LNCaP clone FGC (cell line): ENCODE data around the gene TIMM13.
"Not testable (repeated sequence)": the region's sequence is repeated elsewhere in the genome, so short reads cannot be mapped to it uniquely, and the experiment has no call there.

ENCODE experiments used
- DNase-seq: peaks from one replicate; pipeline ENCODE4 v3.0.0-alpha.2; 2011; ENCODE audit warnings: low read depth
- H3K4me3 ChIP-seq: 2 replicates; pipeline ENCODE4 v1.5.1; 2011; ENCODE audit warnings: mild to moderate bottlenecking, low read depth, low read length, control low read depth
- TF ChIP-seq, protein P1 (sequence below): IDR thresholded peaks from 2 replicates; pipeline ENCODE4 v1.5.1; 2012; ENCODE audit warnings: mild to moderate bottlenecking; ENCODE audit not compliant: control insufficient read depth, insufficient read depth; ENCODE audit errors: extremely low read depth

Gene TIMM13

DNA sequence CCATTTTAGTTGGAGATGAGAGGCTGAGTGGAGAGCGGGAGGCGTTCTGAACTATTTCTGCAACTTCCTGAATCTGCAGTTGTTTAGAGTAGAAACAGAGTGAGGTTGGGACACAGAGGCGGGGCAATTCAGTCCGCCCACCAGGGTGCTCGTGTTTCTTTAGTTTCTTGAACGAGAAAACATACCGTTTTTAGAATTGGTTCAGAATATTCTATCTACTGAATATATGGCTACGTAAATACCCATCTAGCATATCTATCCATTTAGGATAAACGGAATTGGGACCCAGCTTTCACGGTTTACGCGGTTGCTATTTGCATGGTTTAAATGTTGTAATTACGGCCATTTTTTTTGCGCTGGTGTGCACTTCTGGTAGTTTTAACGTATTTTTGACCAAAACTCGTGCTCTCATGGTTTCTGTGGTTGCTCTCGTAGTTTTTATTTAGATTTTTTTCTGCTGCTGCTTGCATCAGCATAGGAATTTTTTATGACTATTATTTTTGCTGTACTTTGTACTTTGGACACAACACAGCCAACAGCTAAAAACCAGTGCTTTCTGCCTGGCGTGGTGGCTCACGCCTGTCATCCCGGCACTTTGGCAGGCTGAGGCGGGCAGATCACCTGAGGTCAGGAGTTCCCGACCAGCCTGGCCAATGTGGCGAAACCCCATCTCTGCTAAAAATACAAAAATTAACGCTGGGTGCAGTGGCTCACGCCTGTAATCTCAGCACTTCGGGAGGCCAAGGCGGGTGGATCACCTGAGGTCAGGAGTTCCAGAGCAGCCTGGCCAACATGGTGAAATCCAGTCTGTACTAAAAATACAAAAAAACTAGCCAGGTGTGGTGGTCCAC is 32.7 kb downstream of the TIMM13 start:
- DNase-seq = no peak
- TF ChIP-seq, protein P1, sequence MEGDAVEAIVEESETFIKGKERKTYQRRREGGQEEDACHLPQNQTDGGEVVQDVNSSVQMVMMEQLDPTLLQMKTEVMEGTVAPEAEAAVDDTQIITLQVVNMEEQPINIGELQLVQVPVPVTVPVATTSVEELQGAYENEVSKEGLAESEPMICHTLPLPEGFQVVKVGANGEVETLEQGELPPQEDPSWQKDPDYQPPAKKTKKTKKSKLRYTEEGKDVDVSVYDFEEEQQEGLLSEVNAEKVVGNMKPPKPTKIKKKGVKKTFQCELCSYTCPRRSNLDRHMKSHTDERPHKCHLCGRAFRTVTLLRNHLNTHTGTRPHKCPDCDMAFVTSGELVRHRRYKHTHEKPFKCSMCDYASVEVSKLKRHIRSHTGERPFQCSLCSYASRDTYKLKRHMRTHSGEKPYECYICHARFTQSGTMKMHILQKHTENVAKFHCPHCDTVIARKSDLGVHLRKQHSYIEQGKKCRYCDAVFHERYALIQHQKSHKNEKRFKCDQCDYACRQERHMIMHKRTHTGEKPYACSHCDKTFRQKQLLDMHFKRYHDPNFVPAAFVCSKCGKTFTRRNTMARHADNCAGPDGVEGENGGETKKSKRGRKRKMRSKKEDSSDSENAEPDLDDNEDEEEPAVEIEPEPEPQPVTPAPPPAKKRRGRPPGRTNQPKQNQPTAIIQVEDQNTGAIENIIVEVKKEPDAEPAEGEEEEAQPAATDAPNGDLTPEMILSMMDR = no peak
- H3K4me3 ChIP-seq = no peak overlapping the region

DNA sequence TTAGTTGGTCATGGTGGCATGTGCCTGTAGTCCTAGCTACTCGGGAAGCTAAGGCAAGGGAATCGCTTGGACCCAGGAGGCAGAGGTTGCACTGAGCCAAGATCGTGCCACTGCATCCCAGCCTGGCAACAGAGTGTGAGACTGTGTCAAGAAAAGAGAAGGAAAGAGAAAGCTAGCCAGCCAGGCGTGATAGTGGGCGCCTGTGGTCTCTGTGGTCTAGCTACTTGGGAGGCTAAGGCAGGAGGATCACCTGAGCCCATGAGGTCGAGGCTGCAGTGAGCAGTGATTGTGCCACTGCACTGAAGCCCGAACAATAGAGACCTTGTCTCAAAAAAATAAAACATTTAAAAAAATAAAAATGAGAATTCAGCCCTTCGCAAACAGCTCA is 33.3 kb downstream of the TIMM13 start:
- no peak for DNase-seq
- TF ChIP-seq, protein P1 = no peak
- no peak overlapping the region for H3K4me3 ChIP-seq

DNA sequence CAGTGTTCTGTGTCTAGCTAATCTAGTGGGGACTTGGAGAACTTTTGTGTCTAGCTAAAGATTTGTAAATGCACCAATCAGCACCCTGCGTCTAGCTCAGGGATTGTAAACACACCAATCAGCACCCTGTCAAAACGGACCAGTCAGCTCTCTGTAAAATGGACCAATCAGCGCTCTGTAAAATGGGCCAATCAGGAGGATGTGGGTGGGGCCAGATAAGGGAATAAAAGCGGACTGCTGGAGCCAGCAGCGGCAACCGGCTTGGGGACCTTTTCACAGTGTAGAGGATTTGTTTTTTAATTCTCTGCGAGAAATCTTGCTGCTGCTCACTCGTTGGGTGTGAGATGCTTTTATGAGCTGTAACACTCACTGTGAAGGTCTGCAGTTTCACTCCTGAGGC is 34.5 kb downstream of the TIMM13 start:
- not testable (repeated sequence) for H3K4me3 ChIP-seq

DNA sequence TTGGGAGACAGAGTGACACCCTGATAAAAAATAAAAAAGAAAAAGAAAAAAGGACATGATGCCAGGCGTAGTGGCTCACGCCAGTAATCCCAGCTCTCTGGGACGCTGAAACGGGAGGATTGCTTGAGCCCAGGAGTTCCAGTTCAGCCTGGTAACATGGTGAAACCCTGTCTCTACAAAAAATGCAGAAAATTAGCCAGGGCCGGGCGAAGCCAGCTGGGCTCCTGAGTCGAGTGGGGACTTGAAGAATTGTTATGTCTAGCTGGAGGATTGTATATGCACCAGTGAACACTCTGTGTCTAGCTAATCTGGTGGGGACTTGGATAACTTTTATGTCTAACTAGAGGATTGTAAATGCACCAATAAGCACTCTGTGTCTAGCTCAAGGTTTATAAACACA is 35.0 kb downstream of the TIMM13 start:
- TF ChIP-seq, protein P1 = no peak
- no peak for DNase-seq
- no peak overlapping the region for H3K4me3 ChIP-seq

More for the DNA sequence above, 34.5 kb downstream of the TIMM13 start:
- not testable (repeated sequence) for DNase-seq

DNA sequence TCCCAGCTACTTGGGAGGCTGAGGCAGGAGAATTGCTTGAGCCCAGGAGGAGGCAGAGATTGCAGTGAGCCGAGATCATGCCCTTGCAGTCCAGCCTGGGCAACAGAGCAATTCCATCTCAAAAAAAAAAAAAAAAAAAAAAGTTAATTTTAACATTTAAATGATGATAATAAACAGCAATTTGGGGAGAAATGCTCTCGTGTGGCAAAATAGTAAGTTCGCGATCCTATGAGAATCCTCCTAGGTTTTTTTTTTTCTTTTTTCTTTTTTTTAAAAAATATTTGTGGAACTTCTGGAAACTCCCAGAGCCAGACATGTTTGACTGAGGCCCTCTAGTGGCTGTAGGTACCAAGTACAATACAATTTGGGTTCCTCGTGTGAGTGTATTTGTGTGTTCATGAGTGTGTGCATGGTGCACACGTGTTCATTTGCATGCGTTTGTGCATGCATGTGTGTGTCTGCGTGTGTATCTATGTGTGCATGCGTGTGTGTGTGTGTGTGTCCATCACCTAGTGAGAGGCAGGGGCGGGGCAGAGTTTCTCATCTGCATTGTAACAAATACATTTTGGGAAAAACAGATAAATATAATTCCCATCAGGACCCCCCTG is 36.2 kb downstream of the TIMM13 start:
- DNase-seq = peak; percentile 45
- TF ChIP-seq, protein P1 = peak; percentile 68
- H3K4me3 ChIP-seq = no peak overlapping the region

DNA sequence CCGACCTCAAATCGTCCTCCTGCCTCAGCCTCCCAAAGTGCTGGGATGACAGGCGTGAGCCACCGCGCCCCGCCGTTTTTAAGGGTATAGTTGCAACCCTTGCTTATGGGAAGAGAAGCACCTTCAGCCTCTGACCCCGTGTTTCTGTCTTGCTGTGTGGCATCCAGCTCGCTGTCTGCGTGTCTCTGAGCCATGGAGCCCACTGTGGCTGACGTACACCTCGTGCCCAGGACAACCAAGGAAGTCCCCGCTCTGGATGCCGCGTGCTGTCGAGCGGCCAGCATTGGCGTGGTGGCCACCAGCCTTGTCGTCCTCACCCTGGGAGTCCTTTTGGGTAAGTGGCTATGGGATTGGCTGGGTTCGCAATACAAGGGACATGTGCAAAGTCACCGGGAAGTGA is 37.8 kb downstream of the TIMM13 start:
- TF ChIP-seq, protein P1 = no peak
- no peak for DNase-seq
- H3K4me3 ChIP-seq = no peak overlapping the region

DNA sequence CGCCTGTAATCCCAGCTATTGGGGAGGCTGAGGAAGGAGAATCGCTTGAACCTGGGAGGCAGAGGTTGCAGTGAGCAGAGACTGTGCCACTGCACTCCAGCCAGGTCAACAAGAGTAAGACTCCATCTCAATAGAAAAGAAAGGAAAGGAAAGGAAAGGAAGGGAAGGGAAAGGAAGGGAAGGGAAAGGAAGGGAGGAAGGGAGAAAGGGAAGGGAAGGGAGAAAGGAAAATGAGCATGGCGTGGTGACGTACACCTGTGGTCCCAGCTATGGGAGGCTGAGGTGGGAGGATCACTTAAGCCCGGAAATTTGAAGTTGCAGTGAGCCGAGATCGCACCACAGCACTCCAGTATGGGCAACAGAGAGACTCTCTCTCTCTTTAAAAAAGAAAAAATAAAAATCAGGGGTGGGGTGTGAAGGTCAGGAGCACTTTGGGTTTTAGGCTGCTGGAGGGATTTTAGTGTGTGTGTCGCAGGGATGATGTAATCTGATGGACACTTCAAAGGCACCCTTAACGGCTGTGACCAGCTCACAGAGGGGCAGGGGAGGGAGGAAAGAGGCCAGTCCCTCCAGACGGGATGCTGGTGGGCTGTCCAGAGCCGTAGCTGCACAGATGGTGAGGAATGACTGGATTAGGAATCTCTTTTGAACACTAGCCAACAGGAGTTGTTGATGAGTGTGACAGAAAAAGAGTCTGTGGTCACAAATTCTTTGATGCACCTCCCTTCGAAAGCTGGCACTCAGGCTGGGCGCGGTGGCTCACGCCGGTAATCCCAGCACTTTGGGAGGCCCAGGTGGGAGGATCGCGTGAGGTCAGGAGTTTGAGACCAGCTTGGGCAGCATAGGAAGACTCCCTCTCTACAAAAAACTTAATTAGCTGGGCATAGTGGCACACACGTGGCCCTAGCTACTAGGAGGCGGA is 39.8 kb downstream of the TIMM13 start:
- H3K4me3 ChIP-seq = no peak overlapping the region
- DNase-seq = no peak
- TF ChIP-seq, protein P1 = no peak
